IMR-90 (cell line): ENCODE measurements around the gene ZNF423. TPM values are rescaled to one million over a fixed set of nuclear protein-coding genes. Genes with fewer than 3 reads are reported as not detected.

Experiments
- ATAC-seq: fragments of 200-7000 bp; cut with Tn5 transposase; 2 replicates; pipeline ENCODE4 v1.9.1; 2020; ENCODE audit warnings: low read depth, mild to moderate bottlenecking, moderate library complexity
- BruUV-seq: library from RNA; stranded (reverse); fragments of 400-500 nt; replicated peaks from 2 replicates; lab custom pipeline; 2021; lab: Mats Ljungman, UMichigan
- CTCF ChIA-PET: fragments of 300-600 bp; formaldehyde crosslinking; extraction: SDS; loops from one replicate; lab custom pipeline; 2021; ENCODE audit warnings: antibody characterized with exemption; lab: Yijun Ruan, JAX
- POLR2A ChIA-PET: fragments of 300-600 bp; sonication (Branson Sonifier 250); formaldehyde crosslinking; loops from one replicate; lab custom pipeline; 2022; ENCODE audit warnings: antibody characterized with exemption; ENCODE audit not compliant: unreplicated experiment; lab: Charles Lee
- DNase-seq: peaks from one replicate; pipeline ENCODE4 v3.0.0; 2013
- H2AFZ ChIP-seq: replicated peaks from 2 replicates; pipeline ENCODE3; 2013; ENCODE audit warnings: low read length, mild to moderate bottlenecking; ENCODE audit not compliant: poor library complexity
- H2AK5ac ChIP-seq: 2 replicates; pipeline ENCODE4 v1.6.1; 2013; ENCODE audit warnings: low read depth, low read length, inconsistent platforms
- H2AK9ac ChIP-seq: replicated peaks from 2 replicates; pipeline ENCODE3; 2013; ENCODE audit warnings: mild to moderate bottlenecking, low read depth, low read length, moderate library complexity; ENCODE audit not compliant: poor library complexity
- H2BK120ac ChIP-seq: 2 replicates; pipeline ENCODE4 v1.6.1; 2013; ENCODE audit warnings: low read depth, low read length, inconsistent platforms
- H2BK15ac ChIP-seq: 3 replicates; pipeline ENCODE4 v1.6.1; 2013; ENCODE audit warnings: low read depth, low read length, inconsistent platforms
- H2BK20ac ChIP-seq: 2 replicates; pipeline ENCODE4 v1.6.1; 2013; ENCODE audit warnings: low read depth, mild to moderate bottlenecking, inconsistent platforms, low read length, moderate library complexity
- H2BK5ac ChIP-seq: 2 replicates; pipeline ENCODE4 v1.6.1; 2013; ENCODE audit warnings: mild to moderate bottlenecking, low read depth, low read length, inconsistent platforms; ENCODE audit not compliant: poor library complexity, severe bottlenecking
- H3K14ac ChIP-seq: replicated peaks from 2 replicates; pipeline ENCODE4 v1.6.1; 2013; ENCODE audit warnings: low read depth, low read length, inconsistent platforms
- H3K18ac ChIP-seq: 2 replicates; pipeline ENCODE4 v1.6.1; 2013; ENCODE audit warnings: low read depth, low read length, control low read depth
- H3K23ac ChIP-seq: 2 replicates; pipeline ENCODE4 v1.6.1; 2013; ENCODE audit warnings: low read depth, low read length, inconsistent platforms
- H3K27ac ChIP-seq: 2 replicates; pipeline ENCODE4 v1.5.1; 2013; ENCODE audit warnings: mild to moderate bottlenecking, control low read depth, low read length; ENCODE audit not compliant: insufficient read depth
- H3K27me3 ChIP-seq: 2 replicates; pipeline ENCODE4 v1.6.1; 2013; ENCODE audit warnings: low read length; ENCODE audit not compliant: control insufficient read depth, insufficient read depth
- H3K36me3 ChIP-seq: 2 replicates; pipeline ENCODE4 v1.6.1; 2013; ENCODE audit warnings: low read length, mixed read lengths; ENCODE audit not compliant: control insufficient read depth, insufficient read depth
- H3K4ac ChIP-seq: 2 replicates; pipeline ENCODE4 v1.6.1; 2013; ENCODE audit warnings: low read depth, low read length, inconsistent platforms
- H3K4me1 ChIP-seq: 2 replicates; pipeline ENCODE4 v1.6.1; 2013; ENCODE audit warnings: low read length, mixed read lengths; ENCODE audit not compliant: control insufficient read depth, insufficient read depth
- H3K4me2 ChIP-seq: 2 replicates; pipeline ENCODE4 v1.6.1; 2013; ENCODE audit warnings: low read depth, mild to moderate bottlenecking, control low read depth, low read length, moderate library complexity
- H3K4me3 ChIP-seq: 2 replicates; pipeline ENCODE4 v1.5.1; 2013; ENCODE audit warnings: low read depth, mild to moderate bottlenecking, control low read depth, low read length, moderate library complexity; ENCODE audit not compliant: insufficient read depth
- H3K56ac ChIP-seq: 2 replicates; pipeline ENCODE4 v1.6.1; 2013; ENCODE audit warnings: low read length, inconsistent platforms; ENCODE audit not compliant: insufficient read depth; ENCODE audit errors: extremely low read depth
- H3K79me1 ChIP-seq, 2 experiments: 2 replicates each; pipeline ENCODE4 v1.6.1; 2013; ENCODE audit warnings: low read length in 2 of 2, inconsistent platforms in 1 of 2, low read depth in 1 of 2
- H3K9ac ChIP-seq: 2 replicates; pipeline ENCODE4 v1.6.1; 2013; ENCODE audit warnings: low read depth, low read length, control low read depth
- H3K9me1 ChIP-seq: 2 replicates; pipeline ENCODE4 v1.6.1; 2013; ENCODE audit warnings: low read length, inconsistent platforms; ENCODE audit not compliant: insufficient read depth
- H3K9me3 ChIP-seq: 2 replicates; pipeline ENCODE4 v1.6.1; 2013; ENCODE audit warnings: low read length; ENCODE audit not compliant: control insufficient read depth, insufficient read depth
- H4K20me1 ChIP-seq: 2 replicates; pipeline ENCODE4 v1.6.1; 2013; ENCODE audit warnings: low read length, inconsistent platforms; ENCODE audit not compliant: insufficient read depth
- H4K5ac ChIP-seq: 2 replicates; pipeline ENCODE4 v1.6.1; 2013; ENCODE audit warnings: mild to moderate bottlenecking, low read depth, low read length, control low read depth
- H4K8ac ChIP-seq, 2 experiments: 2 replicates each; pipeline ENCODE4 v1.6.1; 2013; ENCODE audit warnings: low read depth in 2 of 2, low read length in 2 of 2, control low read depth in 1 of 2, inconsistent platforms in 1 of 2
- H4K91ac ChIP-seq: 2 replicates; pipeline ENCODE4 v1.6.1; 2013; ENCODE audit warnings: low read depth, low read length, inconsistent platforms; ENCODE audit not compliant: insufficient read depth
- MAZ ChIP-seq: IDR thresholded peaks from 2 replicates; pipeline ENCODE4 v1.6.1; 2012; ENCODE audit warnings: low read depth, mild to moderate bottlenecking, low read length, improper control_type of control experiment, moderate library complexity, borderline replicate concordance
- MXI1 ChIP-seq: IDR thresholded peaks from 2 replicates; pipeline ENCODE4 v1.6.1; 2012; ENCODE audit warnings: low read depth, mild to moderate bottlenecking, low read length, moderate library complexity, borderline replicate concordance
- RAD21 ChIP-seq: IDR thresholded peaks from 2 replicates; pipeline ENCODE4 v1.6.1; 2012; ENCODE audit warnings: low read length, improper control_type of control experiment
- RCOR1 ChIP-seq: IDR thresholded peaks from 2 replicates; pipeline ENCODE4 v1.6.1; 2012; ENCODE audit warnings: mild to moderate bottlenecking, low read length, improper control_type of control experiment; ENCODE audit not compliant: insufficient replicate concordance
- SMC3 ChIP-seq: fragments of 150-350 bp; IDR thresholded peaks from 2 replicates; pipeline ENCODE4 v1.6.1; 2016; ENCODE audit warnings: low read depth, mild to moderate bottlenecking, antibody characterized with exemption, low read length, moderate library complexity
- WGBS, 2 experiments: methylation state at CpG; one replicate each; pipeline versions ENCODE4 v1.1.5 to v1.1.7; 2013; ENCODE audit warnings: missing lambda C conversion rate in 2 of 2; ENCODE audit not compliant: insufficient read length in 1 of 2; ENCODE audit errors: extremely low coverage in 2 of 2; 5-methylcytosine and 5-hydroxymethylcytosine counted together
- dilution Hi-C: fragments of 300-500 bp; cut with HindIII; formaldehyde crosslinking; loops from one replicate; pipeline ENCODE4 v1.14.3; 2018; ENCODE audit warnings: low sequenced_read_pairs; ENCODE audit not compliant: unreplicated experiment
- in situ Hi-C: fragments of 300-500 bp; cut with MboI; formaldehyde crosslinking; loops from 3 replicates; pipeline ENCODE4 v1.14.3; 2019; ENCODE audit warnings: low sequenced_read_pairs, inconsistent platforms, mixed read lengths
- intact Hi-C: fragments of 100-400 bp; cut with micrococcal nuclease; formaldehyde crosslinking; loops from 2 replicates; pipeline ENCODE4 v1.10.0; 2022
- polyA plus RNA-seq, 3 experiments: library from polyadenylated mRNA; depleted of rRNA; stranded (reverse); fragments of >200 nt; gene quantifications; 2 replicates each; pipeline ENCODE4 v1.2.3, GENCODE V29; 2012; ENCODE audit warnings: low replicate concordance in 1 of 3
- total RNA-seq: library from RNA; depleted of rRNA; stranded (reverse); fragments of >200 nt; gene quantifications from 2 replicates; pipeline ENCODE4 v1.2.3, GENCODE V29; 2012

Gene ZNF423
- total and polyA plus RNA-seq, 2 of the 4 experiments (the other 2 are of a cell fraction), result under 0.01 to 0.10 TPM

DNA sequence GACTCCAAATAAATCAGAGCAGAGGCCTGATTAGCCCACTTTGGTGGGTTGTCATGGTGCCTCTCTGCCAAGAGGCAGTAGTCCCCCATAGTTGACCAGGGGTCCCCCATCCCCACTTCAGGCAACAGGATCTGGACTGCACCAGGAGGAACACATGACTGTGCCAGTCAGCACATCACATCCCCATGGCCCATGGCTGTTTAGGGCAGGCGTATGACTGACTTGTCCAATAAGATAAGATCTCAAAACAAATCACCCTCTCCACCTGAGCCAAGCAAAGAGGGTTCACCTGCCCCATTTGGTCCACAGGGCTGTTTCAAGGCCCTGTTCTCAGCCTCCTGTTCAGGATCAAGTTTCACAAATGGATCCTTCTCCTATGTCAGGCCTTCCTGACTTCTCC is 389.0 kb downstream of the ZNF423 start:
- no peak overlapping the region for H3K4ac ChIP-seq
- no peaks in the 10 kb centered on the region for H3K9me3 ChIP-seq
- no peak overlapping the region for H2AK9ac ChIP-seq
- H2AK5ac ChIP-seq, result no peak overlapping the region
- H2BK120ac ChIP-seq, result no peak overlapping the region
- POLR2A ChIA-PET, result no interaction called here
- ATAC-seq (no peak), DNase-seq (no peak)
- no peak overlapping the region for H2BK15ac ChIP-seq
- H3K4me3 ChIP-seq, result no peak overlapping the region
- H3K9me1 ChIP-seq, result no peaks in the 10 kb centered on the region
- TF ChIP-seq RCOR1 (no peak), SMC3 (no peak), MXI1 (no peak), MAZ (no peak), RAD21 (no peak)
- intact Hi-C loops, result no loop called here
- in situ Hi-C loops, result no loop called here
- no TSS peak for BruUV-seq
- H3K14ac ChIP-seq, result no peak overlapping the region
- no peaks in the 10 kb centered on the region for H3K36me3 ChIP-seq
- no peaks in the 10 kb centered on the region for H3K79me1 ChIP-seq
- WGBS, 2 experiments, result 14% methylated on average over 1 of the region's 1 CpG; no CpG with 5 or more reads in 1 of the 2 experiments
- no peak overlapping the region for H2BK5ac ChIP-seq
- no peak overlapping the region for H3K23ac ChIP-seq
- no peak overlapping the region for H4K8ac ChIP-seq
- H3K4me1 ChIP-seq, result no peaks in the 10 kb centered on the region
- H4K20me1 ChIP-seq, result no peaks in the 10 kb centered on the region
- H3K27me3 ChIP-seq, result peaks cover 6% of the 10 kb centered on the region; the same call in 1 of the 2 replicates
- CTCF ChIA-PET, result no interaction called here
- no peak overlapping the region for H2BK20ac ChIP-seq
- H3K56ac ChIP-seq, result no peak overlapping the region
- dilution Hi-C loops, result no loop called here
- H3K18ac ChIP-seq, result no peak overlapping the region
- H2AFZ ChIP-seq, result no peak overlapping the region
- no peak overlapping the region for H4K5ac ChIP-seq
- H3K4me2 ChIP-seq, result no peak overlapping the region
- no peak overlapping the region for H3K27ac ChIP-seq
- H4K91ac ChIP-seq, result no peak overlapping the region
- H3K9ac ChIP-seq, result no peak overlapping the region
